HG02642 (cell line): Measurements from ENCODE around the gene ERMARD.

Source experiments
- ATAC-seq: cut with Tn5 transposase; IDR thresholded peaks from one replicate; pipeline ENCODE4 v1.9.1; 2021; ENCODE audit warnings: mild to moderate bottlenecking; ENCODE audit not compliant: unreplicated experiment, poor library complexity

Gene ERMARD

GRCh38 chr6:169800116-169800667, 48.8 kb downstream of the ERMARD start:
- no peak for ATAC-seq

GRCh38 chr6:169800668-169801395, 49.4 kb downstream of the ERMARD start:
- no peak for ATAC-seq

GRCh38 chr6:169801396-169802160, 50.2 kb downstream of the ERMARD start:
- no peak for ATAC-seq

GRCh38 chr6:169802790-169803189, 51.4 kb downstream of the ERMARD start:
- ATAC-seq = no peak

- no peak for ATAC-seq
These were observed 51.9 kb downstream of the ERMARD start for GRCh38 chr6:169803271-169803811.

GRCh38 chr6:169803816-169804340, 52.5 kb downstream of the ERMARD start:
- no peak for ATAC-seq

- ATAC-seq = no peak
These were observed 53.0 kb downstream of the ERMARD start for GRCh38 chr6:169804427-169804826.

GRCh38 chr6:169805242-169805838, 53.9 kb downstream of the ERMARD start:
- peak; percentile 38 for ATAC-seq

GRCh38 chr6:169806701-169807100, 55.3 kb downstream of the ERMARD start:
- ATAC-seq = no peak

GRCh38 chr6:169807229-169807628, 55.8 kb downstream of the ERMARD start:
- no peak for ATAC-seq

GRCh38 chr6:169807699-169808607, 56.5 kb downstream of the ERMARD start:
- ATAC-seq = no peak

- ATAC-seq = no peak
These were observed 57.2 kb downstream of the ERMARD start for GRCh38 chr6:169808608-169808967.

GRCh38 chr6:169809386-169809785, 58.0 kb downstream of the ERMARD start:
- no peak for ATAC-seq

GRCh38 chr6:169810066-169810989, 58.9 kb downstream of the ERMARD start:
- no peak for ATAC-seq

- ATAC-seq = no peak
These were observed 59.6 kb downstream of the ERMARD start for GRCh38 chr6:169811072-169811471.

GRCh38 chr6:169811521-169812256, 60.3 kb downstream of the ERMARD start:
- ATAC-seq = no peak

GRCh38 chr6:169812257-169812644, 60.8 kb downstream of the ERMARD start:
- no peak for ATAC-seq

- ATAC-seq = no peak
These were observed 62.5 kb downstream of the ERMARD start for GRCh38 chr6:169813969-169814368.
